Stimulated activated CD4-positive, alpha-beta T cell treated with anti-CD3 and anti-CD28 coated beads, TNF-alpha, amount 100 ng/mL, for 48 hours (primary cell): ENCODE data around the gene TMEM139.

Experiments
- DNase-seq, 3 donors: peaks; one replicate each; pipeline ENCODE4 v3.0.0-alpha.2; 2020; ENCODE audit warnings: low read depth in 3 of 3

Gene TMEM139

DNA sequence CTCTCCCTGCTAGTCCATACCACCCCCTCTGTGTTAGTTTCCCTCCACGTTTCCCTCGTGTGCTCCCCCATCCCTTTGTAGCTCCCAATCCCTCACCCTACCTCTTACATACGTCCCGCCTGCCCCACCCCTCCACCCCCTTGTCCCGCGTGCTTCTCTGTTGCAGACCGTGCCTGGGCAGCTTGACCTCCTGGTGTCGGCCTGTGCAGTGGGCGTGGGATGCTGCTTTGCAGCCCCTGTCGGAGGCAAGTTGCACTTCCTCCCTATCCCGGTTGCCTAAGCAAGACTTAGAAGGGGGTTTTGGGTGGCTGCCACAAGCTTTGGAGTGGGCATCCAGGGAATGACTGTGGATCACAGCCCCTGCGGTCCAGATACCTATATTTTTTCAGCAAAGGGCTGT lies 38.9 kb downstream of the TMEM139 start:
- no peak for DNase-seq

DNA sequence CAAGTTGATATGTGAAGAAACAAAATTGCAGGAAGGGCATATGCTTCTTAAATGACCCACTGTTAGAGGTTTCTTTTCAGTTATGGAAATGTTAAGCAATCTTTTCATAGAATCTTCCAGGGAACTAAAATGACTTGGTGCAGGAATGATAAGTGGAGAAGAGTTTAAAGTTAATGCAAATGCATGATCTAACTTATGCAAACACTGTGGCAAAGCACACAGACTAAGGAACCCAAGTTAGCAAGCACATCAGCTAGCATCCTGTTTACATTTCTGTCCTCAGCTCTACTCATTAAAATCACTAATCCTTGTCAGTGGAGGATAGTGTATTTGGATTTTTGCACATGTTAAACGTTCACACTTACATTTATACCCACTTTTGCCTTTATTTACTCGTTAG lies 40.5 kb downstream of the TMEM139 start:
- no peak for DNase-seq

GRCh38 chr7:143327903-143328302 lies 43.1 kb downstream of the TMEM139 start:
- no peak for DNase-seq

GRCh38 chr7:143329471-143330170 lies 44.9 kb downstream of the TMEM139 start:
- no peak for DNase-seq

DNA sequence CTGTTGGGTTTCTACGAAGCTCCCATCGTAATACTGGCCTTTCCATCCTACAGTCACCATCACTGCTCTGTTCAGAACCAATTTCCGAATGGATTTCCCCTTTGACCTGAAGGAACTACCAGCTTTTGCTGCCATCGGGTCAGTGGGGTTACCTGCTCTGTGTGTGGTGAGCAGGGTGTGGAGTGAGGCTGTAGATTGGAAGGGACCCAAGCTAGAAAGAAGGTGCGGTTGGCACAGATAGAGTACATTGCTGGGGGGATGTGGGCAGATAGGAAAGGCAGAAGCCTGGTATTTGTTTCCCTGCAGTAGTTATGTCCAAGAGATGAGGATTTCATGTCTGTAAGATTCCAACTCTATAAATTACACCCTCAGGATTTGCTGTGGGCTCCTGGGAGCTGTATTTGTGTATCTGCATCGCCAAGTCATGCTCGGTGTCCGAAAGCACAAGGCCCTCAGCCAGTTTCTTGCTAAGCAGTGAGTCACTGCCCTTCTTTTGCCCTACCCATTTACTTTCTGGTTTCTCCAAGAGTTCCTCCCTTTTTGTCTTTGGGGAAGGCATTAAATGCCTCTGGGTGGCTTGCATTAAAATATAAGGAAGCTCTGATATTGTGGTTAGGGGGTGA lies 46.5 kb downstream of the TMEM139 start:
- no peak for DNase-seq

- DNase-seq: no peak
Measured at GRCh38 chr7:143334244-143334643, 49.5 kb downstream of the TMEM139 start.

- DNase-seq: no peak
Measured at GRCh38 chr7:143337216-143337615, 52.5 kb downstream of the TMEM139 start.
